ENCODE results near the gene DNAJB6. TPM values are rescaled to one million over a fixed set of nuclear protein-coding genes. Genes with fewer than 3 reads are reported as not detected.

The DNAJB6 gene
- total RNA-seq, 2 donors from 2014 or later: 126 to 174 TPM

DNA sequence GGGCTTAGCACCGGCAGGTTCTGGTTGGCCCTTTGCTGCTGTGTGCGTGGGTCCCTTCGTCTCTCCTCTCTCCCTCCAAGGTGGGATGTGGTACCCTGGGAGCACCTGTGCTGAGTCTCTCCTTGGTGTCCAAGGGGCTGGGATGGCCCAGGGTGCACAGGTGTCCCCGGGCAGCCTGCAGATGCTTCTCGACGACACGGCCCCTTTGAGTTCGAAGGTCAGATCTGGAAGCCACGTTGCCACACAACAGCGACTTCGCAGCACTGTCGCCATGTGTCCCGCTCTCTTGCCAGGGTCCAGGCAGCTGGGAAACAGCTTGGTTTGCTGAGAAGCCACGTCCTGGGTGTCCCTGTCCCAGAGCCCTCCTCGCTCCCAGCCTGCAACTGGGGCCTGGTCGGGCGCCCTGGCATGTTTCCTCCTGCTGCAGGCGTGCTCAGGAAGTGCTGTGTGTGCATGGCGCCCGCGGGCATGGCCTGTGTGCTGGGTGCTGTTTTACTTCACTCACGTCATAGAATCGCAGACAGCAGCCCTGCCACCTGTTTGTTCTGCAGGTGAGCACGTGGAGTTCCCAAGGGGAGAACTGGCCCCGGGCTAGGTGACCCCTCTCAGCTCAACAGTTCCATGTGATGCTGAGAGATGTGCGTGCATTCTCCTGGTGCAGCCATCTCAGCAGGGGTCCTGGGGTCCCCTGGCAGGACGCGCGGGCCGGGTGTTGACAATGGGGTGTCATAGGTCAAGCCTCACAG lies 70.9 kb downstream of the DNAJB6 start:
- H3K27ac Mint-ChIP-seq: peak overlapping the region; percentile 26

DNA sequence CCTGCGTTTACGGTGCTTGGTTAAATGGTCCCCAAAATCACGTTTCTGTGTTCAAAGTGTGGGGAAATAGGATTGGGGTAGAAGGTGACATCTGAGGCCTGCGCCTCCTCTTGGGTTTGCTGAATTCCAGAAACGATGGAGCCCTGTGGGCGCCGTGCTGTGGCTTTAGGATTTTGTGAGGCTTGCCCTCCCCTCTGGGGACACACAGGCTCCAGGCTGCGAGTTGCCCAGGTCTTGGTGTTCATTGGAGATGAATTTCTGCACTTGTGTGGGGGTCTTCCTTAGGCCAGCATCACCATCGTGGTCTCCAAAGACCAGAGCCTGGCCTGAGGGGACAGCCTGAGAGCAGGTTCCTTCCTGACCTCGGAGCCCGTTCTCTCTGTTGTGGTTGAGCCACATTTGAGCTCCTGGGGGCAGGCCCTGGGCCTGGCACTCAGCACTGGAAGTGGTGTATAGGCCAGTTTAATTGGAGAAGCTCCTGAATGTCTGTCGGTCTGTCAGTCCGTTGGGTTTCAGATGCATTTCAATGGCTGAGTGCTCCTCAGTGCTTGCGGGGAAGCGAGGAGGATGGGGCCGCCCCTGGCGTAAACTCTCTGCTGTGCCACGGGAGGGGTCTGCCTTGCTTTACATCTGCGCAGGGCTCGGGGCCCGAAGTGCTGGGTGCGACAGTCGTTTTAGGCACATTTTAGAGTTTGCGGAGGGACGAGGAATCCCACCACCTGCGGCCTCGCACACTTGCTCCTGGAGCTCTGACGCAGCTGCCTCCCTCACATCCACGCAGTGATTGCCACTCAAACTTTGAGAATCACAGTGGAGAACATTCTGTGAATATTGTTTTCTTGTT lies 71.7 kb downstream of the DNAJB6 start:
- Histone ChIP-seq H3K9me3 (ENCODE audit: control insufficient read depth, low read length) (no peaks in the 10 kb centered on the region), H3K9ac (ENCODE audit: extremely low read depth, low read length, poor library complexity, severe bottlenecking) (no peak overlapping the region), H3K27ac (ENCODE audit: low read depth, low read length) (no peak overlapping the region), H3K27me3 (ENCODE audit: control insufficient read depth, insufficient read depth, low read length, poor library complexity, severe bottlenecking) (no peaks in the 10 kb centered on the region), H3K36me3 (ENCODE audit: control insufficient read depth, insufficient read depth, low read length) (peaks cover 37% of the 10 kb centered on the region), H3K4me3 (ENCODE audit: low read length) (no peak overlapping the region), H3K4me1 (ENCODE audit: control insufficient read depth, insufficient read depth, low read length) (peaks cover 7% of the 10 kb centered on the region)
- peaks cover 52% of the 10 kb centered on the region for H3K36me3 Mint-ChIP-seq (ENCODE audit: low read depth)
- H3K4me1 Mint-ChIP-seq: peaks cover 13% of the 10 kb centered on the region
- H3K27me3 Mint-ChIP-seq (ENCODE audit: insufficient read depth): no peaks in the 10 kb centered on the region
- WGBS, 2 experiments (ENCODE audit: insufficient coverage in 1 of 2, insufficient read length in 1 of 2): 93% methylated on average over 22 to 29 of the region's 29 CpGs
- H3K4me3 Mint-ChIP-seq: no peak overlapping the region
- no peak for TF ChIP-seq CTCF (conservative IDR thresholded peaks at IDR 0.05)
- H3K9me3 Mint-ChIP-seq: no peaks in the 10 kb centered on the region
- H3K27ac Mint-ChIP-seq: peak overlapping the region; percentile 76
- peak; percentile 50 for DNase-seq

More for the DNA sequence above, 70.9 kb downstream of the DNAJB6 start:
- Histone ChIP-seq H3K27me3 (ENCODE audit: control insufficient read depth, insufficient read depth, low read length, poor library complexity, severe bottlenecking) (no peaks in the 10 kb centered on the region), H3K9ac (ENCODE audit: extremely low read depth, low read length, poor library complexity, severe bottlenecking) (no peak overlapping the region), H3K4me1 (ENCODE audit: control insufficient read depth, insufficient read depth, low read length) (peaks cover 3% of the 10 kb centered on the region), H3K36me3 (ENCODE audit: control insufficient read depth, insufficient read depth, low read length) (peaks cover 45% of the 10 kb centered on the region), H3K27ac (ENCODE audit: low read depth, low read length) (no peak overlapping the region), H3K9me3 (ENCODE audit: control insufficient read depth, low read length) (no peaks in the 10 kb centered on the region), H3K4me3 (ENCODE audit: low read length) (no peak overlapping the region)
- Mint-ChIP-seq H3K4me1 (peaks cover 7% of the 10 kb centered on the region), H3K36me3 (ENCODE audit: low read depth) (peaks cover 53% of the 10 kb centered on the region), H3K27me3 (ENCODE audit: insufficient read depth) (no peaks in the 10 kb centered on the region), H3K4me3 (no peak overlapping the region), H3K9me3 (no peaks in the 10 kb centered on the region)
- no peak for TF ChIP-seq CTCF (conservative IDR thresholded peaks at IDR 0.05)
- WGBS, 2 experiments (ENCODE audit: insufficient coverage in 1 of 2, insufficient read length in 1 of 2): 93 to 95% methylated on average over 30 of the region's 30 CpGs
- DNase-seq: no peak

DNA sequence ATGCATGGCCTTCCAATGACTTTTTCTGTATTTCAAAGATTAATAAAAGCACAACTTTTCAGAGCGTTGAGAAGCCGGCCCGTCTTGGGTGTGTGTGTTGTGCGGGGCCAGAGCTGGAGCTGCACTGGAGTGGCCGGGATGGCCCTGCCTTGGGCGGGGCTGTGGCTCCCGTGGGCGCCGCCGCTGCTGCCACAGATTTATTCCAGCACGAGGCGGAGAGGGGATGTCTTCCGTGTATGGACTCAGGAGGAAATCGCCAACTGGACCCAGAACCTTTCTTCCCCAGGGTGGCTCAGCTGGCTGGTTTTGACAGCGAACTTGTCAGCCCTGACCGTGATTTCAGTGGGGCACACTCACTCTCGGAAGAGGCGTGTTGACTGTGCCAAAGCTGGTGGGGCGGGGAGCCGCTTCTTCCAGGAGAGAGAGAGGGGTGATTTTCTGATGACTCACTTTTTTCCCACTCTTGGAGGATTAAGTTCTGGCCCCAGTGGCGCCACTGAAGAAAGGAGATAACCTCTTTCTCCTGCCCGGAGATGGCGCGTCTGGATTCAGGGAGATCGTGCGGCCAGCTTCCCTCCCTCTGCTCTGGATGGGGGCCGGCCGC lies 72.4 kb downstream of the DNAJB6 start:
- Histone ChIP-seq H3K4me1 (ENCODE audit: control insufficient read depth, insufficient read depth, low read length) (peaks cover 7% of the 10 kb centered on the region), H3K9ac (ENCODE audit: extremely low read depth, low read length, poor library complexity, severe bottlenecking) (no peak overlapping the region), H3K27me3 (ENCODE audit: control insufficient read depth, insufficient read depth, low read length, poor library complexity, severe bottlenecking) (no peaks in the 10 kb centered on the region), H3K27ac (ENCODE audit: low read depth, low read length) (no peak overlapping the region), H3K4me3 (ENCODE audit: low read length) (no peak overlapping the region), H3K36me3 (ENCODE audit: control insufficient read depth, insufficient read depth, low read length) (peaks cover 34% of the 10 kb centered on the region), H3K9me3 (ENCODE audit: control insufficient read depth, low read length) (no peaks in the 10 kb centered on the region)
- Mint-ChIP-seq H3K4me1 (peaks cover 13% of the 10 kb centered on the region), H3K36me3 (ENCODE audit: low read depth) (peaks cover 52% of the 10 kb centered on the region), H3K27me3 (ENCODE audit: insufficient read depth) (no peaks in the 10 kb centered on the region), H3K27ac (peak overlapping the region; percentile 61), H3K9me3 (no peaks in the 10 kb centered on the region), H3K4me3 (no peak overlapping the region)
- 93 to 97% methylated on average over 21 to 28 of the region's 28 CpGs for WGBS, 2 experiments (ENCODE audit: insufficient coverage in 1 of 2, insufficient read length in 1 of 2)
- no peak for DNase-seq
- TF ChIP-seq CTCF (conservative IDR thresholded peaks at IDR 0.05): no peak
